Stimulated activated CD8-positive, alpha-beta memory T cell treated with anti-CD3 and anti-CD28 coated beads, Interleukin-12 subunit alpha, Interleukin-12 subunit beta, amount 100 ng/mL, for 1 hour (primary cell): ENCODE results near the gene TIMM10.
"Not testable (repeated sequence)": the region's sequence is repeated elsewhere in the genome, so short reads cannot be mapped to it uniquely, and the experiment has no call there.

Experiments
- DNase-seq: peaks from one replicate; pipeline ENCODE4 v3.0.0-alpha.2; 2020; ENCODE audit warnings: low read depth

TIMM10 gene

DNA sequence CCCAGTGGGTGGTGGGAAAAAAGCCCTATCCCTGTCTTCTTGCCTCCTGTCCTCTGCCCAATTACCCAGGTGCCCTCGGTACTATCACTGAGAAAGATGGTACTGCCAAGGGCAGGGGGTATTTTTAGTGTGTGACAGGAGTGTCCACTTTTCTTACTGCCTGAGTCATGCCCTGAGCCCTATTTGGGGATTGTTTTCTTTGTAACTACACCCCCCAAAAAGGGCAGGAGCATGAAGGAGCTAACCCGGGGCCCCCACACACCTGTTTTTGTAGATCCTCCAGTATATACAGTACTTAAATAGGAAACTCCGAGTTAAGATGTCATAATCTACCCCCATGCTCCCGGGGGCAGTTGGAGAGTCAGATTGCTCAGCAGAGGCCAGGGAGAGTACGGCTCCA, 10.6 kb upstream of the TIMM10 start:
- DNase-seq, result no peak

GRCh38 chr11:57539342-57539741, 8.8 kb upstream of the TIMM10 start:
- no peak for DNase-seq

GRCh38 chr11:57536947-57537619, 6.5 kb upstream of the TIMM10 start, which contains the start of gene SMTNL1:
SMTNL1 (plus strand) TSS chr11:57537595; CDS start chr11:57542643, 5,048 bp downstream.
- no peak for DNase-seq

DNA sequence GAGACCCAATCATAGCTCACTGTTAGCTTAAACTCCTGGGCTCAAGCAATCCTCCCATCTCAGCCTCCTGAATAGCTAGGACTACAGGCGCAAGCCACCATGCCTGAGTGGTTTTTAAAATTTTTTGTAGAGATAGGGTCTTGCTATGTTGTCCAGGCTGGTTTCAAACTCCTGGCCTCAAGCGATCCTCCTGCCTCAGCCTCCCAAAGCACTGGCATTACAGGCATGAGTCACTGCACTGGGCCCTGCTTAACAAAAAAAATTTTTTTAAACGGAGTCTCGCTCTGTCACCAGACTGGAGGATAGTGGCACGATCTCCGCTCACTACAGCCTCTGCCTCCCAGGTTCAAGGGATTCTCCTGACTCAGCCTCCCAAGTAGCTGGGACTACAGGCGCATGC, 3.9 kb upstream of the TIMM10 start:
- DNase-seq, result not testable (repeated sequence)

DNA sequence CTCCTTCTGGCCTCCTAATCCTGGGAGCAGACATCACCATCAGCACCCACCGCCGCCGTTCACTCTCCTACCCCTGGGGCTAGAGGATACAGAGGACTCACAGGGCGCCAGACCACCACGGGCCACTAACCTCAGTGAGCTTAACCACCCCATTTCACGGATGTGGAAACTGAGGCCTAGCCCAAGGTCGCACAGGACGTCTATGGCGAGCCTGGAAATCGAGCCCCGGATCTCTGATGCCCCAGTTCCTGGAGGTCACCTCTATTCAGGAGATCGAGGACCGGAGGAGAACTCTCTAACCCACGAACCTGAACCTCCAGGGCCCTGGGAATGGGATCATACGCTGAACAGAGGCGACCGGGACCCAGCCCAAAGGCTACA, 349 bp downstream of the TIMM10 start:
- no peak for DNase-seq

- no peak for DNase-seq
These were observed 1.5 kb downstream of the TIMM10 start for GRCh38 chr11:57529012-57529411.

- DNase-seq, result peak; percentile 63
These were observed 3.4 kb downstream of the TIMM10 start for GRCh38 chr11:57527056-57527631.

DNA sequence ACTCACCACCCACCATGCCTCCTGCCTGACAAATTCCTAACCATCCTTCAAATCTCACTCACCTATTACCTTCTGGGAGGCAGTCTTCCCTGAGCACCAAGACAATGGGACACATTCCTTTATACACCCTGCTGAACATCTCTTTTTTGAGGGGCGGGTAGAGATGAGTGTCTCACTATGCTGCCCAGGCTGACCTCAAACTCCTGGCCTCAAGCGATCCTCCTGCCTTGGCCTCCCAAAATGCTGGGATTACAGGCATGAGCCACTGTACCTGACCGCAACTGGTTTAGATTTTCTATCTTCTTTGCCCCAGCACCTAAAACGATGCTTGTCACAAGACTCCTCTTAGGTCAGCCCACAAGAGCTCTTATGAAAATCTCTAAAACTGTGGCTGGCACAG, 7.1 kb downstream of the TIMM10 start:
- DNase-seq, result no peak

DNA sequence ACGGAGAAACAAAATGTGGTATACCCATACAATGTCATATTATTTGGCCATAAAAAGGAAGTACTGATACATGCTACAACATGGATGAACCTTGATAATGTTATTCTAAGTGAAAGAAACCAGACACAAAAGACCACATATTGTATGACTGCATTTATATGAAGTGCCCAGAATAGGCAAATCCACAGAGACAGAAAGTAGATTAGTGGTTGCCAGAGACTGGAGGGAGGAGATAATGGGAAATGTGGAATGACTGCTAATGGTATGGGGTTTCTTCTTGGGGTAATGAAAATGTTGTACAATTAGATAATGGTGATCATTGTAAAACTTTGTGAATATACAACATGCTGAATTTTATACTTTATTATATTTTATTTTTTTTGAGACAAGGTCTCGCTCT, 9.4 kb downstream of the TIMM10 start:
- DNase-seq, result no peak

- DNase-seq, result no peak
These were observed 14.5 kb downstream of the TIMM10 start for GRCh38 chr11:57516061-57516443.

GRCh38 chr11:57515332-57516060, 15.1 kb downstream of the TIMM10 start, which contains the start of gene SLC43A1:
SLC43A1 (minus strand) TSS chr11:57515702; CDS start chr11:57514111, 1,591 bp downstream.
- DNase-seq, result no peak

GRCh38 chr11:57514538-57515331, 15.8 kb downstream of the TIMM10 start:
- no peak for DNase-seq

DNA sequence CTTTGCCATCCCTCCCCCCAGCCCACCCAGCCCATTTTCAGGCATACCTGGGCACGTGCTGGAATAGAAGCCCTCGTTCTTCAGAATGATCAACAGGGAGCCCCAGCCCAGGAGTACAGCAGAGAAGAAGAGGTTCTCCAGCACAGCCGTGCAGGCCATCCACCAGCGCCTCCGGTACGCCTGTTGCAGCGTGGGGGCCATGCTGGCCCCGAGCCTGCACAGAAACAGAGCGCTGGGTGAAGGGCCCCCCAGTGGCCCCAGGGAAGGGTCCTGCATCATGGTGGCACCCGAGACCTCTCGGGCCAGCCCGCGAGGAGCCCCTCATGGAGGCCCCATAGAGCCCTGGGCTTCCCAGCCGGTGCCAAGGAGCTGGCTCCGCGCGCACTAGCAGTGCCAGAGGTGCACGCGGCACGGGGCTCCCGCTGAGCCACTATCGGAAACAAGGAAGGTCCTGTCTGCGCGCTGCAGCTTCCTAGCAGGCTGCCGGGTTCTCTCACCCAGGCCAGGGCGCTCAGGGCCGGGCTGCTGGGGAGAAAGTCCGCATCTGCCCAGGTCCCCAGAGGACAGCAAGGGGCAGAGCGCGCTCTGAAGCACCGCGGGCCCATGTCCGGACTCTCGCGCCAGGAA, 16.5 kb downstream of the TIMM10 start:
- no peak for DNase-seq

DNA sequence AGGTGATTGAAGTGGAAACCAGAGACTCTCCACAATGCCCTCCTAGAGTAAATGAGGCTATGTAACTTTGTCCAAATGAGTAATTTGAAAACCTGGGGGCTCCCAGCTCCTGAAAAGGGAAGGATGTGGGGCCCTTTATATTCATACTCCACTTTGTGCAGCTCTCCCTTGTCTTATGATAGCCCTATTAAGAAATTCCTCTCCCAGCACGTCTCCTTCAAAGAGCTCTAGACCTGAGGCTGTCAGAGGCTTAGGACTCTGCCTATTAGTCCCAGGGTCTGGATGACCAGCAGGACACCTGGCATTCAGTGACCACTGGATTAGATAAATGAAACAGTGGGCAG, 17.1 kb downstream of the TIMM10 start:
- no peak for DNase-seq

GRCh38 chr11:57512646-57513451, 17.7 kb downstream of the TIMM10 start:
- DNase-seq, result no peak

- no peak for DNase-seq
These were observed 18.7 kb downstream of the TIMM10 start for GRCh38 chr11:57511741-57512430.

- no peak for DNase-seq
These were observed 22.0 kb downstream of the TIMM10 start for GRCh38 chr11:57508341-57509170.

GRCh38 chr11:57506522-57506921, 24.0 kb downstream of the TIMM10 start:
- DNase-seq, result no peak

- no peak for DNase-seq
These were observed 26.0 kb downstream of the TIMM10 start for GRCh38 chr11:57504511-57504910.

GRCh38 chr11:57502870-57503269, 27.7 kb downstream of the TIMM10 start:
- DNase-seq, result no peak
